Uterus (tissue), 4 donors: Measurements from ENCODE around the gene ZHX3. TPM values are rescaled to one million over a fixed set of nuclear protein-coding genes. Genes with fewer than 3 reads are reported as not detected.

Experiments used
- DNase-seq, 2 donors: peaks; one replicate each; pipeline ENCODE4 v3.0.0-alpha.2; 2019 to 2020
- H3K27ac ChIP-seq, 2 donors: fragments of 200-600 bp; sonication (generic); 1 replicate in 1 of 2; 2 replicates in 1 of 2; pipeline ENCODE4 v1.5.1; 2016 to 2018
- H3K27me3 ChIP-seq, 2 donors: fragments of 200-600 bp; sonication (generic); one replicate each; pipeline ENCODE4 v1.5.1; 2018 to 2019; ENCODE audit warnings: control low read depth in 1 of 2
- H3K36me3 ChIP-seq, 2 donors: fragments of 200-600 bp; sonication (generic); one replicate each; pipeline ENCODE4 v1.5.1; 2019; ENCODE audit warnings: control low read depth in 1 of 2
- H3K4me1 ChIP-seq, 2 donors: fragments of 200-600 bp; sonication (generic); one replicate each; pipeline ENCODE4 v1.5.1; 2018 to 2019; ENCODE audit warnings: control low read depth in 1 of 2
- H3K4me3 ChIP-seq, 2 donors: fragments of 200-600 bp; sonication (generic); 1 replicate in 1 of 2; 2 replicates in 1 of 2; pipeline ENCODE4 v1.5.1; 2018 to 2019; ENCODE audit warnings: mild to moderate bottlenecking in 1 of 2
- H3K9me3 ChIP-seq, 2 donors: fragments of 200-600 bp; sonication (generic); one replicate each; pipeline ENCODE4 v1.5.1; 2019; ENCODE audit warnings: control low read depth in 1 of 2
- CTCF ChIP-seq, 4 experiments: fragments of 200-600 bp in 2 of 4; fragments of 450-650 bp in 2 of 4; sonication (generic) in 2 of 4; IDR thresholded peaks; one replicate each; pipeline ENCODE4 v1.5.1; 2016 to 2019; ENCODE audit warnings: antibody characterized with exemption in 4 of 4, mild to moderate bottlenecking in 2 of 4, moderate library complexity in 1 of 4
- POLR2A ChIP-seq, 2 donors: fragments of 450-650 bp; IDR thresholded peaks; one replicate each; pipeline ENCODE4 v1.6.1; 2016; ENCODE audit warnings: antibody characterized with exemption in 2 of 2, mild to moderate bottlenecking in 1 of 2, moderate library complexity in 1 of 2
- intact Hi-C: fragments of 100-400 bp; cut with DNase I; formaldehyde crosslinking; loops from one replicate; pipeline ENCODE4 v1.15.1; 2023; ENCODE audit warnings: low total_unique reads
- total RNA-seq, 4 donors: library from RNA; depleted of rRNA in 3 of 4; stranded (reverse); fragments of >200 nt in 3 of 4; gene quantifications; one replicate each; pipeline versions ENCODE4 v1.1.0 to v1.2.4, GENCODE V29; 2014 to 2023
- donor health status: DM: yes; HTN: yes; CAD: no.

ZHX3 gene
- total RNA-seq, 4 donors from 2014 or later, result 18.7 to 85.2 (median 25.0) TPM

- no peaks in the 10 kb centered on the region for H3K9me3 ChIP-seq
- TF ChIP-seq POLR2A (IDR thresholded peaks at IDR 0.05) (no peak), CTCF (IDR thresholded peaks at IDR 0.05) (no peak)
- no peaks in the 10 kb centered on the region for H3K36me3 ChIP-seq
- H3K4me3 ChIP-seq, result no peak overlapping the region
- H3K27ac ChIP-seq, result no peak overlapping the region
- DNase-seq, result no peak
- H3K4me1 ChIP-seq, result no peaks in the 10 kb centered on the region
- H3K27me3 ChIP-seq, result no peaks in the 10 kb centered on the region
- intact Hi-C loops, result no loop called here
These were observed 30.2 kb downstream of the ZHX3 start for GRCh38 chr20:41287327-41287726.

- Histone ChIP-seq H3K27me3 (no peaks in the 10 kb centered on the region), H3K4me3 (no peak overlapping the region), H3K27ac (no peak overlapping the region), H3K4me1 (no peaks in the 10 kb centered on the region), H3K9me3 (no peaks in the 10 kb centered on the region), H3K36me3 (no peaks in the 10 kb centered on the region)
- intact Hi-C loops, result no loop called here
- no peak for DNase-seq
- TF ChIP-seq POLR2A (IDR thresholded peaks at IDR 0.05) (no peak), CTCF (IDR thresholded peaks at IDR 0.05) (no peak)
These were observed 31.2 kb downstream of the ZHX3 start for GRCh38 chr20:41286240-41286851.

GRCh38 chr20:41279546-41280225 is 37.8 kb downstream of the ZHX3 start:
- no peak overlapping the region for H3K27ac ChIP-seq
- DNase-seq, result no peak

DNA sequence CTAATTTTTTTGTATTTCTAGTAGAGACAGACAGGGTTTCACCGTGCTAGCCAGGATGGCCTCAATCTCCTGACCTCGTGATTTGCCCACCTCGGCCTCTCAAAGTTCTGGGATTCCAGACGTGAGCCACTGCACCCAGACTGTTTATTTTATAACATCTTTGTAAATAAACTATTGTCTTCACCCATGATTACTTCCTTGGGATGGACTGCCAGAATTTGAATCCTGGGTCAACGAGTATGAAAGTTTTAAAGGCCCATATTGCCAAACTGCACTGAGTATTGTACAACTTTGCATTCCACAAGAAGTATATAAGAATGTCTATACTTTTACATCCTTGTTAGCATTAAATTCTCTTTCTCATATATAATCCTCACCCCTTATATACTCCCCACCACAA is 38.6 kb downstream of the ZHX3 start:
- intact Hi-C loops, result no loop called here
- Histone ChIP-seq H3K27ac (no peak overlapping the region), H3K4me3 (no peak overlapping the region), H3K36me3 (no peaks in the 10 kb centered on the region), H3K9me3 (no peaks in the 10 kb centered on the region), H3K4me1 (no peaks in the 10 kb centered on the region), H3K27me3 (no peaks in the 10 kb centered on the region)
- DNase-seq, result no peak
- no peak for TF ChIP-seq CTCF (IDR thresholded peaks at IDR 0.05)
- TF ChIP-seq POLR2A (IDR thresholded peaks at IDR 0.05), result no peak

More at GRCh38 chr20:41279546-41280225, 37.8 kb downstream of the ZHX3 start:
- Histone ChIP-seq H3K4me3 (no peak overlapping the region), H3K9me3 (no peaks in the 10 kb centered on the region), H3K36me3 (no peaks in the 10 kb centered on the region), H3K27me3 (no peaks in the 10 kb centered on the region), H3K4me1 (no peaks in the 10 kb centered on the region)
- intact Hi-C loops, result no loop called here
- TF ChIP-seq CTCF (IDR thresholded peaks at IDR 0.05), result no peak

DNA sequence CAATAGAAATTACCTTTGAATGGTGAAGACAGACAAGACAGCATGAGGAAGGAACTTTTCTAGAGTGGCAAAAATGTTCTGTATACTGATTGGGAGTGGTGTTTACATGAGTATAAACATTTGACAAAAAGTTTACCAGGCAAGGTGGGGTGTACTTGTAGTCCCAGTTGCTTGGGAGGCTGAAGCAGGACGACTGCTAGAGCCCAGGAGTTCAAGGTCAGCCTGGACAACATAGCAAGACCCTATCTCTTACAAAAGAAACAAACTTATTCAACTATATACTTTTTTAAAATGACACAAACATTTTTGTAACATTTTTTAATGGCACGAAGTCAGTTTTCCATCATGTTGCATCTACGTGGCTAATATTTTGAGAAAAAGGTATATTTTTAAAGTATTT is 40.5 kb downstream of the ZHX3 start:
- H3K36me3 ChIP-seq, result no peaks in the 10 kb centered on the region
- no peak for TF ChIP-seq CTCF (IDR thresholded peaks at IDR 0.05)
- DNase-seq, result no peak

More for the DNA sequence above, 40.5 kb downstream of the ZHX3 start:
- Histone ChIP-seq H3K4me3 (no peak overlapping the region), H3K27me3 (no peaks in the 10 kb centered on the region), H3K4me1 (no peaks in the 10 kb centered on the region), H3K9me3 (no peaks in the 10 kb centered on the region), H3K27ac (no peak overlapping the region)
- intact Hi-C loops, result no loop called here
